Neuron (in vitro differentiated cells): ENCODE data around the gene MYO18A.

Experiments
- H2AFZ ChIP-seq: one replicate; pipeline ENCODE4 v1.6.1; 2013; ENCODE audit warnings: low read depth, mild to moderate bottlenecking, inconsistent platforms, low read length, moderate library complexity
- H3K27me3 ChIP-seq: one replicate; pipeline ENCODE4 v1.6.1; 2013; ENCODE audit warnings: low read length; ENCODE audit not compliant: insufficient read depth
- H3K36me3 ChIP-seq: one replicate; pipeline ENCODE4 v1.6.1; 2013; ENCODE audit warnings: low read length; ENCODE audit not compliant: insufficient read depth
- H3K4me1 ChIP-seq: one replicate; pipeline ENCODE4 v1.6.1; 2013; ENCODE audit warnings: low read length; ENCODE audit not compliant: insufficient read depth
- H3K4me3 ChIP-seq: 2 replicates; pipeline ENCODE4 v1.5.1; 2013; ENCODE audit warnings: mild to moderate bottlenecking, low read length, moderate library complexity
- H3K9me3 ChIP-seq: one replicate; pipeline ENCODE4 v1.6.1; 2013; ENCODE audit warnings: low read length

MYO18A gene

GRCh38 chr17:29189355-29189754 lies 9.2 kb upstream of the MYO18A start:
- Histone ChIP-seq H3K36me3 (no peaks in the 10 kb centered on the region), H3K27me3 (peaks cover 2% of the 10 kb centered on the region), H3K9me3 (no peaks in the 10 kb centered on the region), H2AFZ (no peak overlapping the region), H3K4me3 (no peak overlapping the region), H3K4me1 (no peaks in the 10 kb centered on the region)

GRCh38 chr17:29181226-29181625 lies 1.0 kb upstream of the MYO18A start:
- H3K4me3 ChIP-seq = no peak overlapping the region
- H3K4me1 ChIP-seq = peaks cover 38% of the 10 kb centered on the region
- no peaks in the 10 kb centered on the region for H3K36me3 ChIP-seq
- no peaks in the 10 kb centered on the region for H3K27me3 ChIP-seq
- no peak overlapping the region for H2AFZ ChIP-seq
- no peaks in the 10 kb centered on the region for H3K9me3 ChIP-seq

- H2AFZ ChIP-seq = peak overlapping the region; percentile 43
- no peaks in the 10 kb centered on the region for H3K9me3 ChIP-seq
- H3K36me3 ChIP-seq = no peaks in the 10 kb centered on the region
- no peaks in the 10 kb centered on the region for H3K27me3 ChIP-seq
- peak overlapping the region; percentile 59 for H3K4me3 ChIP-seq
- H3K4me1 ChIP-seq = peaks cover 42% of the 10 kb centered on the region
These were observed 576 bp upstream of the MYO18A start for GRCh38 chr17:29180788-29181160.

- H3K4me1 ChIP-seq = peaks cover 42% of the 10 kb centered on the region
- no peaks in the 10 kb centered on the region for H3K27me3 ChIP-seq
- H2AFZ ChIP-seq = peak overlapping the region; percentile 7
- H3K9me3 ChIP-seq = no peaks in the 10 kb centered on the region
- H3K4me3 ChIP-seq = peak overlapping the region; percentile 59
- H3K36me3 ChIP-seq = no peaks in the 10 kb centered on the region
These were observed 765 bp downstream of the MYO18A start for GRCh38 chr17:29179232-29180033.

- Histone ChIP-seq H3K4me3 (peak overlapping the region; percentile 59), H3K9me3 (no peaks in the 10 kb centered on the region), H2AFZ (no peak overlapping the region), H3K4me1 (peaks cover 42% of the 10 kb centered on the region), H3K36me3 (no peaks in the 10 kb centered on the region), H3K27me3 (no peaks in the 10 kb centered on the region)
These were observed 1.4 kb downstream of the MYO18A start for GRCh38 chr17:29178750-29179231.

- Histone ChIP-seq H3K4me3 (peak overlapping the region; percentile 59), H3K4me1 (peaks cover 42% of the 10 kb centered on the region), H3K27me3 (no peaks in the 10 kb centered on the region), H3K9me3 (no peaks in the 10 kb centered on the region), H2AFZ (no peak overlapping the region), H3K36me3 (no peaks in the 10 kb centered on the region)
These were observed 2.1 kb downstream of the MYO18A start for GRCh38 chr17:29177871-29178749.

- no peak overlapping the region for H2AFZ ChIP-seq
- H3K4me1 ChIP-seq = peaks cover 42% of the 10 kb centered on the region
- H3K36me3 ChIP-seq = no peaks in the 10 kb centered on the region
- H3K4me3 ChIP-seq = no peak overlapping the region
- H3K27me3 ChIP-seq = no peaks in the 10 kb centered on the region
- H3K9me3 ChIP-seq = no peaks in the 10 kb centered on the region
These were observed 2.7 kb downstream of the MYO18A start for GRCh38 chr17:29177541-29177870.

GRCh38 chr17:29176558-29177351 lies 3.4 kb downstream of the MYO18A start:
- H3K36me3 ChIP-seq = no peaks in the 10 kb centered on the region
- H2AFZ ChIP-seq = peak overlapping the region; percentile 41
- peak overlapping the region; percentile 51 for H3K4me3 ChIP-seq
- no peaks in the 10 kb centered on the region for H3K9me3 ChIP-seq
- no peaks in the 10 kb centered on the region for H3K27me3 ChIP-seq
- peaks cover 42% of the 10 kb centered on the region for H3K4me1 ChIP-seq

- Histone ChIP-seq H3K4me1 (peaks cover 36% of the 10 kb centered on the region), H3K36me3 (no peaks in the 10 kb centered on the region), H3K9me3 (no peaks in the 10 kb centered on the region), H3K27me3 (no peaks in the 10 kb centered on the region), H3K4me3 (no peak overlapping the region), H2AFZ (no peak overlapping the region)
These were observed 4.8 kb downstream of the MYO18A start for GRCh38 chr17:29175349-29175748.

GRCh38 chr17:29172589-29172988 lies 7.6 kb downstream of the MYO18A start:
- Histone ChIP-seq H2AFZ (no peak overlapping the region), H3K4me1 (peaks cover 16% of the 10 kb centered on the region), H3K27me3 (no peaks in the 10 kb centered on the region), H3K4me3 (no peak overlapping the region), H3K36me3 (no peaks in the 10 kb centered on the region), H3K9me3 (no peaks in the 10 kb centered on the region)

- Histone ChIP-seq H3K36me3 (peaks cover 9% of the 10 kb centered on the region), H3K4me1 (no peaks in the 10 kb centered on the region), H2AFZ (no peak overlapping the region), H3K27me3 (no peaks in the 10 kb centered on the region), H3K9me3 (no peaks in the 10 kb centered on the region), H3K4me3 (no peak overlapping the region)
These were observed 9.5 kb downstream of the MYO18A start for GRCh38 chr17:29170682-29171081.

GRCh38 chr17:29169806-29170591 lies 10.2 kb downstream of the MYO18A start:
- Histone ChIP-seq H3K4me1 (no peaks in the 10 kb centered on the region), H3K27me3 (no peaks in the 10 kb centered on the region), H3K4me3 (no peak overlapping the region), H2AFZ (no peak overlapping the region), H3K9me3 (no peaks in the 10 kb centered on the region), H3K36me3 (peaks cover 16% of the 10 kb centered on the region)
